Liver (tissue), 9 donors: ENCODE results near the gene PCGF2. TPM values are rescaled to one million over a fixed set of nuclear protein-coding genes. Genes with fewer than 3 reads are reported as not detected.
A peak's percentile ranks its signal among the peaks of the same experiment; 100 is the strongest.

Experiments
- DNase-seq: peaks from one replicate; pipeline ENCODE4 v3.0.0-alpha.2; 2017; ENCODE audit warnings: low spot score
- H3K27ac ChIP-seq, 2 donors: one replicate each; pipeline ENCODE4 v1.7.0; 2013; ENCODE audit warnings: inconsistent platforms in 2 of 2, low read length in 2 of 2, control low read depth in 1 of 2, low read depth in 1 of 2, mild to moderate bottlenecking in 1 of 2
- H3K27me3 ChIP-seq, 4 donors: one replicate each; pipeline versions ENCODE4 v1.6.1 to v1.7.0; 2013; ENCODE audit warnings: low read length in 3 of 4, inconsistent platforms in 1 of 4, mild to moderate bottlenecking in 1 of 4, moderate library complexity in 1 of 4; ENCODE audit not compliant: control insufficient read depth in 4 of 4, insufficient read depth in 4 of 4
- H3K36me3 ChIP-seq, 4 donors: one replicate each; pipeline versions ENCODE4 v1.6.1 to v1.7.0; 2013; ENCODE audit warnings: low read length in 3 of 4, mild to moderate bottlenecking in 3 of 4, low read depth in 1 of 4, moderate library complexity in 1 of 4; ENCODE audit not compliant: control insufficient read depth in 4 of 4, insufficient read depth in 3 of 4
- H3K4me1 ChIP-seq, 4 donors: one replicate each; pipeline versions ENCODE4 v1.6.1 to v1.7.0; 2013; ENCODE audit warnings: low read length in 3 of 4, mild to moderate bottlenecking in 3 of 4, moderate library complexity in 1 of 4; ENCODE audit not compliant: control insufficient read depth in 4 of 4, insufficient read depth in 4 of 4
- H3K4me3 ChIP-seq, 3 donors: one replicate each; pipeline versions ENCODE4 v1.6.1 to v1.7.0; 2013; ENCODE audit warnings: low read length in 3 of 3, control low read depth in 1 of 3, low read depth in 1 of 3, mild to moderate bottlenecking in 1 of 3
- H3K9ac ChIP-seq, 2 donors: one replicate each; pipeline ENCODE4 v1.7.0; 2013; ENCODE audit warnings: low read length in 2 of 2, mild to moderate bottlenecking in 2 of 2, moderate library complexity in 2 of 2, control low read depth in 1 of 2, low read depth in 1 of 2
- H3K9me3 ChIP-seq, 4 donors: one replicate each; pipeline versions ENCODE4 v1.6.1 to v1.7.0; 2013; ENCODE audit warnings: low read length in 3 of 4; ENCODE audit not compliant: control insufficient read depth in 4 of 4
- ATF3 ChIP-seq: IDR thresholded peaks from 2 replicates; pipeline ENCODE4 v1.6.1; 2016; ENCODE audit warnings: antibody characterized with exemption
- CTCF ChIP-seq: fragments of 150-350 bp; IDR thresholded peaks from 2 replicates; pipeline ENCODE4 v1.5.1; 2017; ENCODE audit warnings: improper control_type of control experiment, low read depth, low read length; ENCODE audit not compliant: missing input control
- EGR1 ChIP-seq, 2 donors: IDR thresholded peaks; 2 replicates each; pipeline ENCODE4 v1.6.1; 2016 to 2018; ENCODE audit warnings: antibody characterized with exemption in 2 of 2, low read depth in 2 of 2
- FOXA1 ChIP-seq: IDR thresholded peaks from 2 replicates; pipeline ENCODE4 v1.6.1; 2016; ENCODE audit warnings: antibody characterized with exemption
- HNF4A ChIP-seq, 2 donors: conservative IDR thresholded peaks; 2 replicates each; pipeline ENCODE4 v1.6.1; 2016; ENCODE audit warnings: antibody characterized with exemption in 2 of 2, mild to moderate bottlenecking in 2 of 2
- HNF4G ChIP-seq: IDR thresholded peaks from 2 replicates; pipeline ENCODE4 v1.6.1; 2016; ENCODE audit warnings: antibody characterized with exemption
- JUND ChIP-seq, 2 donors: IDR thresholded peaks; 2 replicates each; pipeline ENCODE4 v1.6.1; 2016; ENCODE audit warnings: antibody characterized with exemption in 2 of 2
- MAX ChIP-seq: IDR thresholded peaks from 2 replicates; pipeline ENCODE4 v1.6.1; 2016; ENCODE audit warnings: antibody characterized with exemption
- NR2F2 ChIP-seq: IDR thresholded peaks from 2 replicates; pipeline ENCODE4 v1.6.1; 2016; ENCODE audit warnings: antibody characterized with exemption
- RAD21 ChIP-seq, 2 donors: IDR thresholded peaks; 2 replicates each; pipeline ENCODE4 v1.6.1; 2016; ENCODE audit warnings: antibody characterized with exemption in 2 of 2, mild to moderate bottlenecking in 2 of 2
- REST ChIP-seq: IDR thresholded peaks from 2 replicates; pipeline ENCODE4 v1.6.1; 2016; ENCODE audit warnings: antibody characterized with exemption, mild to moderate bottlenecking
- RXRA ChIP-seq, 2 donors: IDR thresholded peaks; 2 replicates each; pipeline ENCODE4 v1.6.1; 2017 to 2018; ENCODE audit warnings: antibody characterized with exemption in 2 of 2, mild to moderate bottlenecking in 1 of 2
- SP1 ChIP-seq: IDR thresholded peaks from 2 replicates; pipeline ENCODE4 v1.6.1; 2018; ENCODE audit warnings: antibody characterized with exemption, mild to moderate bottlenecking
- ZBTB33 ChIP-seq: IDR thresholded peaks from 2 replicates; pipeline ENCODE4 v1.6.1; 2016; ENCODE audit warnings: antibody characterized with exemption
- WGBS: extraction: QIAGEN DNeasy Blood & Tissue Kit; methylation state at CpG from one replicate; pipeline ENCODE4 v1.1.7; 2013; 5-methylcytosine and 5-hydroxymethylcytosine counted together
- polyA plus RNA-seq, 2 donors: library from polyadenylated mRNA; stranded (reverse) in 1 of 2; unstranded in 1 of 2; fragments of 200-250 nt in 1 of 2; fragments of >200 nt in 1 of 2; fragmentation: Nextera tagmentation in 1 of 2; extraction: Ambion mirVana in 1 of 2; gene quantifications; one replicate each; pipeline versions ENCODE4 v1.2.1 to v1.2.3, GENCODE V29; 2013 to 2015
- total RNA-seq, 2 donors: library from RNA; depleted of rRNA; stranded (reverse); fragments of >200 nt; gene quantifications; one replicate each; pipeline ENCODE4 v1.2.3, GENCODE V29; 2014
- donor health status: healthy.
- donor health status: healthy.
- donor health status: healthy.
- donor health status: healthy.
- donor health status: healthy.

Gene PCGF2
- total and polyA plus RNA-seq, 4 donors = 1.2 to 3.2 (median 1.8) TPM

- no peak for TF ChIP-seq CTCF
Observed at GRCh38 chr17:38751144-38751807, 3.1 kb upstream of the PCGF2 start (continued).

GRCh38 chr17:38750312-38751121 is 2.4 kb upstream of the PCGF2 start:
- no peaks in the 10 kb centered on the region for H3K27me3 ChIP-seq
- H3K36me3 ChIP-seq = peaks cover 0 to 4% (median 2%) of the 10 kb centered on the region in 4 donors
- no peak for TF ChIP-seq SP1
- no peak for TF ChIP-seq RXRA (IDR thresholded peaks at IDR 0.05)
- H3K9me3 ChIP-seq = no peaks in the 10 kb centered on the region
- peak overlapping the region in 1 of 2 donors; percentile 69 for H3K27ac ChIP-seq
- no peak for DNase-seq
- H3K4me1 ChIP-seq = peaks cover 17 to 53% (median 45%) of the 10 kb centered on the region in 4 donors
- no peak overlapping the region for H3K4me3 ChIP-seq
- no peak overlapping the region for H3K9ac ChIP-seq
- 28% methylated on average over 28 of the region's 28 CpGs for WGBS

GRCh38 chr17:38750044-38750311 is 1.8 kb upstream of the PCGF2 start:
- Histone ChIP-seq H3K27me3 (no peaks in the 10 kb centered on the region), H3K27ac (peak overlapping the region in 1 of 2 donors; percentile 69)
- TF ChIP-seq NR2F2 = peak; percentile 6
- no peak for TF ChIP-seq MAX

GRCh38 chr17:38749223-38750043 is 1.3 kb upstream of the PCGF2 start:
- Histone ChIP-seq H3K27ac (peak overlapping the region; percentile 38 to 69), H3K4me3 (peak overlapping the region; percentile 22 to 71 (median 60)), H3K9me3 (no peaks in the 10 kb centered on the region), H3K4me1 (peaks cover 17 to 53% (median 43%) of the 10 kb centered on the region in 4 donors), H3K36me3 (peaks cover 0 to 1% (median under 1%) of the 10 kb centered on the region in 4 donors), H3K9ac (peak overlapping the region in 1 of 2 donors; percentile 36), H3K27me3 (no peaks in the 10 kb centered on the region)
- DNase-seq = peak; percentile 68
- under 1% methylated on average over 79 of the region's 79 CpGs for WGBS
- no peak for TF ChIP-seq ATF3
- no peak for TF ChIP-seq HNF4G
- no peak for TF ChIP-seq ZBTB33
- no peak for TF ChIP-seq FOXA1
- TF ChIP-seq RAD21 (IDR thresholded peaks at IDR 0.05) = peak; percentile 3 to 8
- TF ChIP-seq JUND (IDR thresholded peaks at IDR 0.05) = no peak
- peak in 1 of 2 donors; percentile 91 for TF ChIP-seq EGR1 (IDR thresholded peaks at IDR 0.05; ENCODE audit: low read depth in 2 of 2)
- TF ChIP-seq MAX = peak; percentile 85
- peak; percentile 51 for TF ChIP-seq NR2F2
- TF ChIP-seq HNF4A (conservative IDR thresholded peaks at IDR 0.05) = no peak
- TF ChIP-seq REST = no peak

More at GRCh38 chr17:38750044-38750311, 1.8 kb upstream of the PCGF2 start:
- H3K36me3 ChIP-seq = peaks cover 0 to 4% (median 2%) of the 10 kb centered on the region in 4 donors
- H3K9me3 ChIP-seq = no peaks in the 10 kb centered on the region
- H3K9ac ChIP-seq = no peak overlapping the region
- peaks cover 17 to 53% (median 45%) of the 10 kb centered on the region in 4 donors for H3K4me1 ChIP-seq
- peak overlapping the region; percentile 19 to 71 (median 60) for H3K4me3 ChIP-seq
- 8% methylated on average over 12 of the region's 12 CpGs for WGBS
- no peak for DNase-seq
